OCI-LY7 (cell line): Measurements from ENCODE around the gene ESRP2. TPM values are rescaled to one million over a fixed set of nuclear protein-coding genes. Genes with fewer than 3 reads are reported as not detected.

Source experiments
- BruUV-seq: library from RNA; stranded (reverse); fragments of 400-500 nt; replicated peaks from 2 replicates; lab custom pipeline; 2021; lab: Mats Ljungman, UMichigan
- CTCF ChIA-PET: fragments of 300-600 bp; sonication (Branson Sonifier 250); formaldehyde crosslinking; loops from one replicate; lab custom pipeline; 2022; ENCODE audit warnings: antibody characterized with exemption; ENCODE audit not compliant: unreplicated experiment; lab: Charles Lee
- POLR2A ChIA-PET: fragments of 300-600 bp; sonication (Branson Sonifier 250); formaldehyde crosslinking; loops from one replicate; lab custom pipeline; 2022; ENCODE audit warnings: antibody characterized with exemption; lab: Charles Lee
- DNase-seq: peaks from one replicate; pipeline ENCODE4 v3.0.0-alpha.2; 2015; ENCODE audit warnings: low spot score
- H2AFZ ChIP-seq: fragments of 200-600 bp; sonication (generic), shearing (Covaris generic); 2 replicates; pipeline ENCODE4 v1.6.1; 2014; ENCODE audit warnings: mild to moderate bottlenecking, antibody characterized with exemption, low read length, moderate library complexity
- H3K27ac ChIP-seq: fragments of 200-600 bp; sonication (generic); 2 replicates; pipeline ENCODE4 v1.5.1; 2014; ENCODE audit warnings: mixed run types, low read depth, mild to moderate bottlenecking, moderate library complexity, low read length, inconsistent platforms; ENCODE audit not compliant: poor library complexity, severe bottlenecking
- H3K36me3 ChIP-seq: fragments of 200-600 bp; sonication (generic); 2 replicates; pipeline ENCODE4 v1.6.1; 2014; ENCODE audit warnings: mild to moderate bottlenecking, antibody characterized with exemption, low read length, moderate library complexity, mixed read lengths; ENCODE audit not compliant: insufficient read depth
- H3K4me1 ChIP-seq: fragments of 200-600 bp; sonication (generic); 2 replicates; pipeline ENCODE4 v1.5.1; 2014; ENCODE audit warnings: mild to moderate bottlenecking, low read length; ENCODE audit not compliant: insufficient read depth, poor library complexity, severe bottlenecking
- H3K4me2 ChIP-seq: fragments of 200-600 bp; sonication (generic); 2 replicates; pipeline ENCODE4 v1.6.1; 2014; ENCODE audit warnings: mild to moderate bottlenecking, low read length
- H3K4me3 ChIP-seq: fragments of 200-600 bp; sonication (generic); 2 replicates; pipeline ENCODE4 v1.5.1; 2014; ENCODE audit warnings: mild to moderate bottlenecking, low read depth, low read length; ENCODE audit not compliant: poor library complexity, severe bottlenecking
- H3K79me2 ChIP-seq: fragments of 200-600 bp; sonication (generic); 2 replicates; pipeline ENCODE4 v1.6.1; 2016; ENCODE audit warnings: low read depth, mild to moderate bottlenecking, low read length, moderate library complexity, mixed read lengths; ENCODE audit not compliant: insufficient read depth
- H3K9me2 ChIP-seq: fragments of 200-600 bp; sonication (generic); 2 replicates; pipeline ENCODE4 v1.6.1; 2016; ENCODE audit warnings: mild to moderate bottlenecking, low read length, mixed read lengths; ENCODE audit not compliant: insufficient read depth
- H3K9me3 ChIP-seq: fragments of 200-600 bp; sonication (generic); 2 replicates; pipeline ENCODE4 v1.6.1; 2014; ENCODE audit warnings: mild to moderate bottlenecking, mixed run types, low read length, mixed read lengths
- H4K20me1 ChIP-seq: fragments of 200-600 bp; sonication (generic); 2 replicates; pipeline ENCODE4 v1.6.1; 2014; ENCODE audit warnings: mild to moderate bottlenecking, antibody characterized with exemption, low read length, moderate library complexity, mixed read lengths; ENCODE audit not compliant: insufficient read depth
- CTCF ChIP-seq: fragments of 200-600 bp; sonication (generic); conservative IDR thresholded peaks from 2 replicates; pipeline ENCODE4 v1.5.1; 2014; ENCODE audit warnings: mild to moderate bottlenecking, antibody characterized with exemption, low read length, moderate library complexity, mixed read lengths
- EZH2phosphoT487 ChIP-seq: fragments of 200-600 bp; sonication (generic); IDR thresholded peaks from 2 replicates; pipeline ENCODE4 v1.6.1; 2018; ENCODE audit warnings: low read depth, borderline replicate concordance, mild to moderate bottlenecking, mixed run types, antibody characterized with exemption, low read length, moderate library complexity, mixed read lengths
- intact Hi-C: fragments of 100-400 bp; cut with micrococcal nuclease; formaldehyde crosslinking; loops from one replicate; pipeline ENCODE4 v1.10.0; 2022; ENCODE audit not compliant: unreplicated experiment
- total RNA-seq, 2 experiments: library from RNA; depleted of rRNA in 1 of 2; stranded (reverse); fragments of >200 nt in 1 of 2; shearing (Covaris generic) in 1 of 2; gene quantifications; 2 replicates each; pipeline ENCODE4 v1.2.3, GENCODE V29; 2014 to 2022

ESRP2 gene
- total RNA-seq, 2 experiments from 2014 or later: not detected

GRCh38 chr16:68190736-68191510, 45.0 kb downstream of the ESRP2 start:
- ChIA-PET CTCF (no interaction called here), POLR2A (interaction anchor here (0.5 to 0.6 kb wide), 2 partner anchors 16 to 21 kb away, joined by 3 to 4 read pairs; no protein-coding TSS in a partner anchor)
- intact Hi-C loops: no loop called here
- Histone ChIP-seq H3K27ac (no peak overlapping the region), H2AFZ (no peak overlapping the region), H3K36me3 (peaks cover 93% of the 10 kb centered on the region), H3K4me1 (no peaks in the 10 kb centered on the region), H3K79me2 (no peaks in the 10 kb centered on the region), H3K4me3 (no peak overlapping the region), H3K4me2 (no peak overlapping the region), H4K20me1 (no peaks in the 10 kb centered on the region), H3K9me2 (no peaks in the 10 kb centered on the region), H3K9me3 (peaks cover 9% of the 10 kb centered on the region; the same call in 1 of the 2 replicates)
- TF ChIP-seq EZH2phosphoT487 (no peak), CTCF (no peak)
- DNase-seq: no peak
- BruUV-seq: TSS peak; percentile 60

GRCh38 chr16:68190081-68190480, 45.8 kb downstream of the ESRP2 start:
- Histone ChIP-seq H3K79me2 (no peaks in the 10 kb centered on the region), H3K9me3 (peaks cover 9% of the 10 kb centered on the region; the same call in 1 of the 2 replicates), H4K20me1 (no peaks in the 10 kb centered on the region), H3K9me2 (no peaks in the 10 kb centered on the region), H2AFZ (no peak overlapping the region), H3K4me3 (no peak overlapping the region), H3K36me3 (peaks cover 97% of the 10 kb centered on the region), H3K27ac (no peak overlapping the region), H3K4me1 (no peaks in the 10 kb centered on the region), H3K4me2 (no peak overlapping the region)
- intact Hi-C loops: no loop called here
- TF ChIP-seq EZH2phosphoT487 (no peak), CTCF (no peak)
- no peak for DNase-seq
- CTCF ChIA-PET: no interaction called here
- POLR2A ChIA-PET: interaction anchor here (1.3 kb wide), 1 partner anchor 12 kb away, joined by 3 read pairs; no protein-coding TSS in a partner anchor
- BruUV-seq: no TSS peak

GRCh38 chr16:68188170-68188569, 47.8 kb downstream of the ESRP2 start:
- H2AFZ ChIP-seq: no peak overlapping the region
- BruUV-seq: no TSS peak
- no peak for DNase-seq
- CTCF ChIA-PET: no interaction called here
- H3K27ac ChIP-seq: no peak overlapping the region
- peaks cover 94% of the 10 kb centered on the region for H3K36me3 ChIP-seq
- H3K4me3 ChIP-seq: no peak overlapping the region
- no peaks in the 10 kb centered on the region for H3K79me2 ChIP-seq
- H3K4me1 ChIP-seq: no peaks in the 10 kb centered on the region
- no peak for TF ChIP-seq CTCF
- TF ChIP-seq EZH2phosphoT487: no peak
- H3K9me3 ChIP-seq: peaks cover 9% of the 10 kb centered on the region; the same call in 1 of the 2 replicates
- H4K20me1 ChIP-seq: no peaks in the 10 kb centered on the region
- intact Hi-C loops: no loop called here
- no peak overlapping the region for H3K4me2 ChIP-seq
- no peaks in the 10 kb centered on the region for H3K9me2 ChIP-seq
- POLR2A ChIA-PET: no interaction called here
